Measurements from ENCODE around the gene ATP8B4.
"Not testable (repeated sequence)": the region's sequence is repeated elsewhere in the genome, so short reads cannot be mapped to it uniquely, and the experiment has no call there.

The ATP8B4 gene

DNA sequence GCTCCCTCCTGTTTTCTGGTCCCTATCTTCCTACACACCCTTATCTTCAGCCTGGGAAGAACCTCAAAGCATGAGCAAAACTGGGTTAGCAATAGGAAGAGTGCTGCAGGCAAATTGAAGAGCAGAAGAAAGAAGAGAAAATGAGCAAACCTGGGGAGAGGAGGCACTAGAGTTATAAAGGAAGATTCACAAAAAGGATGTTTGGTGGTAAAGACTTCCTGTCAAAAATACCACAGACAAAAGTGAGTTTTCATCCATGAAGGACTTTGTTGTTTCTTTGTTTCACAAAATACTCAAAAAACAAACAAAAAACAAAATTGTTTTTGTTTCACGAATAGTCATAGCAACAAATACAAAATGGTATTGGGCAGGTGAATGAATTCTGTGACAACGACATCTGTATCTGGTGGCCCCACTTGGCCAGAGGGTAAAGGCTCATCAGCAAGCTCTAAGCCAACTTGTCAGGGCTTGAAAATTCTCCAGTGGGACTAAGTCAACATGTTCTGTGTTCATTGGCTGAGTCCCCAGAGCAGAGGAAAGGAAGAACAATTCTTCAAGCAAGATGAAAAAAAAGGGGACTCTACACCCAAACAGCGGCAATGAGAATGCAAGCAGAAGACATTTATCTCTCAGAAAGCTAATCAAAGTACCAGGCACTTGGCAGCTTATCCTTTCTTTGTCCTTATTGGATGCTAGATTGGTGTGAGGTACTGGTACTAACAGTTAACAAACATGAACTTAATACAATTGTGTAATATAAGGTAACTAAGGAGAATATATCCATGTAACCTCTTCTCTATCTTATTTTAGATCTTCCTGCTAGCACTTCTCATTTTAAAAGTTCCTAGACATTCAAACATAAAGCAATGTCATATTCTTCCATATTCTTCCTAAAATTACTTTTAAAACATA, 9.7 kb downstream of the ATP8B4 start:
- DNase-seq (ENCODE audit: low spot score), result no peak

GRCh38 chr15:50108461-50108860, 10.6 kb downstream of the ATP8B4 start:
- DNase-seq (ENCODE audit: low spot score), result no peak

DNA sequence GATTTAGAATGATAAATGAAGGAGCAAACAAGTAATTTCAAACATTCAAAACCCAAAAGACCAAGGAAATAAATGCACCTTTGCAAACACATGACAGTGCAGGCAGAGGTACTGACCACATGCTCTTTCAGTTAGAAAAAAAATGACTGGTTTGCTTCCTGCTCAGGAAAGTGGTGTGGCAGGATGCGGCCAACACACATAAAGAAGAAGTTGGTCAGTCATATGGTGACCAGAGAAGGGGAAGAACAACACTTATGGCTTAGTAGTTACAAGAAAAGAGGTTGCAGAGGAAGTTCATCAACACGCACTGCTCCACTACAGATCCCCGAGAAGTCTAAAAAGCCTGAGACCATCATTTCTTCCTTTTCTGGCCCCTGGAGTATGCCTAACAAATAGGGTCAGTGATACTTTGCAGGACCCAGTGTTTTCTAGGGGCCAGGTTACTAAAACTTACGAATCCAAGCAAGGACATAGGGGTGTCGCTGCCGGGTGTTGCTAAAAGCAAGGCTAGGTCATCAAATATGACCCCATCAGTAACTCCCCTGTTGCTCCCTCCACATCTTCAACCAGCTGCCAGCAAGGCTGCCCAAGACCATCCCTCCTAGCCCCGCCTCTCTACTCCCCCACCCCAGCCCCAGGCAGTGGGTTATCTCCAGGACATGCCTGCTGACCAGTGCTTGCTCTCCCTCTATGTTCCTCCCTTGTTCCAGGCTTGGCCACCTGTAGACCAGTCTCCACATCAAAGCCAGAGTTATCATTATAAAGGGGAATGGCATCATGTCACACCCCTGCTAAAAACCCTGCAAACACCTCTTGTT, 11.2 kb downstream of the ATP8B4 start:
- no peak for DNase-seq (ENCODE audit: low spot score)

DNA sequence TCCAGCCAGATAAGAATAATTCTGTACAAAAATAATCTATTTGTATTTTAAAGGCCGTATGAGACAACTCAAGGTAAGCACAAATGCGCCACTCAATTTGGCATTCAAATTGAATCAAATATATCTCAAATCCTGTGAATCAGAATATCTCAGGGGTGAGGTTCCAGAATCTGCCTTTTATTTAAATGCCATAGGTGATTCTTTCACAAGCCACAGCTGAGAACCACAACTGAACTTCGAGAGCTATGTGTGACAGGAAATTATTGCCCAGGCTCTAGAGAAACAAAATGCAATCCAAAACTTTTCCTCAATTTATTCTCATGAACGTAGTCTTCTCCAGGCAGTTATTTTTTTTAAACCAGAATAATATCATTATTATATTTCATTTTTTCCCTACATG, 11.9 kb downstream of the ATP8B4 start:
- no peak for DNase-seq (ENCODE audit: low spot score)

GRCh38 chr15:50106457-50106856, 12.6 kb downstream of the ATP8B4 start:
- DNase-seq (ENCODE audit: low spot score), result no peak

DNA sequence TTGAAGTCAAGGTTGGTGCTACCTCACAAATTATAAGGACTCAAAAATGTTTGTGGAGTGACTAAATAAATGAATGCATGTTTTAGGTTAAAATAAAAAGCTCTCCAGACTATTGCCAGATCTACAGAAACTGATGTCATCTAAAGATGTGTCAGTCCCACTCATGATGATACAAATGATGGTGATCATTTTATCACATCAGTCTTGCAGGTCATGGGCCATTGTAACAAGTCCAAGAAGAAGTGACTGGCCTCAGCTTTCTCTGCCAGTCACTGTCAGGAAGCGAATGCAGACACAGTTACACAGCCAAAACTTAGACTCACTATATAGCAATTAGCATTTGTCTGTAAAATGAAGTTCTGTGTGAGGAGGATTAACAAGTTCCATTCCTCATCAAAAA, 18.5 kb downstream of the ATP8B4 start:
- DNase-seq (ENCODE audit: low spot score), result no peak

DNA sequence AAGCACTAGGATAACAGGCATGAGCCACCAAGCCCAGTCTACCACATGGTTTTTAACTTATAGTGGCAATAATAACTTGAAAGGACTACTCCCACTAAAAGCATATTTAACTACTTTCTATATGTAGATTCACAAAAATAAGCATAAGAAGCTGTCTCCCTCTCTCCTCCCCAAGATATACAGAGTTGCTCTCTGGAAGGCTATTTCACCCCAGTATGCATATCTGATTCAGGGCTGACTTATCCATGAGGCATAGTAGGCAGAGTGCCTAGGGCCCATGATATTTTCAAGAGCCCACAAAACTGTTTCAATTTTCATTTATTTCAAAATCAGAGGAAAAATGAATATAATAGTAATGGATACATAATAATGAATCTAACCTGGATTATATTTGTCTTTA, 20.5 kb downstream of the ATP8B4 start:
- no peak for DNase-seq (ENCODE audit: low spot score)

- DNase-seq (ENCODE audit: low spot score), result no peak
Measured at GRCh38 chr15:50095938-50096821, 22.9 kb downstream of the ATP8B4 start.

GRCh38 chr15:50089386-50089785, 29.6 kb downstream of the ATP8B4 start:
- DNase-seq (ENCODE audit: low spot score), result not testable (repeated sequence)

DNA sequence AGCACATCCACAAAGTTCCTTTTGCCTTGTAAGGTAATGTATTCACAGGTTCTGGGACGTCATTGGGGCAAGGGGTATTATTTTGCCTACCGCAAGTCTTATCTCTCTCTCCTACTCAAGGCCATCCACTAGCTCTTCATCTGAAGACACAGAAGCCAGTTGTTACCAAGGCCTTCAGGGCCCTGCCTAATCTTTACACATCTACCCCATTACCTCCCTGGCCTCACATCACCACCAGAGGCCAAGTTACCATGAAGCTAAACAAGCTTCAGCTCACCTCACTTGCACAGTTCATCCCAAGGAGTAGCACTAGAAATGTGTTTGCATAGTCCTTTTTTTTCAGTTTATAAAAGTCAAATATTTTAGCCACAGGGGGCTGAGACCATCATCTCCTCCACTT, 34.1 kb downstream of the ATP8B4 start:
- DNase-seq (ENCODE audit: low spot score), result no peak

DNA sequence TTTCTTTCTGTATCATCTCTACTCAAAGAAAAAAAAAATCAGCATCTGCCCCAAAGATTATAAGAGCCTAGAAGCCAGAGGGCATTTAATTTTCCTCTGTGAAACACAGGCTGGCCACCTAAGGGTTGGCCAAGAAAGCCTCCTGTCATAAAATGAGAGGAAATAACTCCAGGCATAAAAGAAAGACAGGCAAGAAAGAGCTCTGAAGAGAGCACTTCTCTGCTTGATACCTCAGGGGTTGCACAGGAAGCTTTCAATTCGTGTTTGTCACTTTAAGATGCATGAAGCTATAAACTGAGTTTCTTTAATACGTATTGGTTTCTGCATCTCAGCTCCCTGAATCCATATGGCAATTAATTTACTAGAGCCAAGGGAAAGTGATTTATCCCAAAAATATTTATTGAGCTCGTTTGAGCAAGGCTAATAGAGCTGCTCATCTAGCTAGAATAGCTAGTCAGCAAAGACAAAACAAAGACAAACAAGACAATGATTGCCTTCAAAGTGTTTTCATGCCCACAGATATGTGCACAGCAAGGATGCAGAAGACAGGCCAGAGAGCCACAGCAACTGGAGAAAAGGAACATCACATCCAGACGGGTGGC, 35.5 kb downstream of the ATP8B4 start:
- no peak for DNase-seq (ENCODE audit: low spot score)

- no peak for DNase-seq (ENCODE audit: low spot score)
Measured at GRCh38 chr15:50082066-50082465, 37.0 kb downstream of the ATP8B4 start.

- DNase-seq (ENCODE audit: low spot score), result no peak
Measured at GRCh38 chr15:50077651-50078050, 41.4 kb downstream of the ATP8B4 start.

GRCh38 chr15:50077176-50077575, 41.9 kb downstream of the ATP8B4 start:
- DNase-seq (ENCODE audit: low spot score), result no peak

DNA sequence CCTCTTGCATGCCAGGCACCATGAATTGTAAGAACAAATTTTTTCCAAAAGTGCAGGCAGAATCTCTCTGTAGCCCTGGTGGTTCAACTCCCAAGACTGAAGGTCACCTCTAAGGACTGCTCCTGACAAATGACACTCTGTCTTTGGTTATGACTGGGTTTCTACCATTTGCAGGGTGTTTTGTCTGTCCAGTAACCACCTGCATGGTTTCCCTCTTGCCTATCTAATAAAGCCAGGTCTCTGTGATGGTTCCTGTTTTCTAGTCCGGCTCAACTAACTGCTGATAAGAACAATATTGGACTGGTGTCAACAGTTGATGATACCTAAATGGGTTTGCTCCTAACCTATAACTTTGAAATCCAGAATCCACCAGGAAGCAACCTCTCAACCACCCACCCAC, 43.7 kb downstream of the ATP8B4 start:
- DNase-seq (ENCODE audit: low spot score), result no peak

- no peak for DNase-seq (ENCODE audit: low spot score)
Measured at GRCh38 chr15:50071551-50072258, 47.3 kb downstream of the ATP8B4 start.

- no peak for DNase-seq (ENCODE audit: low spot score)
Measured at GRCh38 chr15:50068016-50068415, 51.0 kb downstream of the ATP8B4 start.

- DNase-seq (ENCODE audit: low spot score), result no peak
Measured at GRCh38 chr15:50067254-50067653, 51.8 kb downstream of the ATP8B4 start.

DNA sequence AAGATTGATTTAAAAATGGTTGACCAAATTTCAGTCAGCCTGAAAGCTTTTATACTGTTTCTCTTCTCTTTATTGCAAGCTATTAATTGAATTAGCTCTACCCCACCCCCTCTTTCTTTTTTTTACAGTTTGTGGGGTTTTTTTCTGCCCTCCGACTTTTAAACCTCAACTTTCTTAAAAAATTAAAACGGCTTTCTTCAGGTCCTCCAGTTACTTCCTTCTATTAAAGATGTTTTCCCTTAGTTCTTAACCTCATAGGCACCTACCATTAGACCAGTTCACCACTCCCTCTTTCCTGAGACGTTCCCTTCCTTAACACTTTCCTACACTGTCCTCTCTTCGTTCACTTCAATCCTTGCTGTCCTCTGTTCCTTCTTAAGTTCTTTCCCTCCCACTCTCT, 52.4 kb downstream of the ATP8B4 start:
- DNase-seq (ENCODE audit: low spot score), result no peak

- DNase-seq (ENCODE audit: low spot score), result no peak
Measured at GRCh38 chr15:50066202-50066601, 52.8 kb downstream of the ATP8B4 start.

- DNase-seq (ENCODE audit: low spot score), result no peak
Measured at GRCh38 chr15:50065279-50065678, 53.8 kb downstream of the ATP8B4 start.

All from GM03348 (cell line).